Measurements from ENCODE around the gene F7.

The F7 gene

DNA sequence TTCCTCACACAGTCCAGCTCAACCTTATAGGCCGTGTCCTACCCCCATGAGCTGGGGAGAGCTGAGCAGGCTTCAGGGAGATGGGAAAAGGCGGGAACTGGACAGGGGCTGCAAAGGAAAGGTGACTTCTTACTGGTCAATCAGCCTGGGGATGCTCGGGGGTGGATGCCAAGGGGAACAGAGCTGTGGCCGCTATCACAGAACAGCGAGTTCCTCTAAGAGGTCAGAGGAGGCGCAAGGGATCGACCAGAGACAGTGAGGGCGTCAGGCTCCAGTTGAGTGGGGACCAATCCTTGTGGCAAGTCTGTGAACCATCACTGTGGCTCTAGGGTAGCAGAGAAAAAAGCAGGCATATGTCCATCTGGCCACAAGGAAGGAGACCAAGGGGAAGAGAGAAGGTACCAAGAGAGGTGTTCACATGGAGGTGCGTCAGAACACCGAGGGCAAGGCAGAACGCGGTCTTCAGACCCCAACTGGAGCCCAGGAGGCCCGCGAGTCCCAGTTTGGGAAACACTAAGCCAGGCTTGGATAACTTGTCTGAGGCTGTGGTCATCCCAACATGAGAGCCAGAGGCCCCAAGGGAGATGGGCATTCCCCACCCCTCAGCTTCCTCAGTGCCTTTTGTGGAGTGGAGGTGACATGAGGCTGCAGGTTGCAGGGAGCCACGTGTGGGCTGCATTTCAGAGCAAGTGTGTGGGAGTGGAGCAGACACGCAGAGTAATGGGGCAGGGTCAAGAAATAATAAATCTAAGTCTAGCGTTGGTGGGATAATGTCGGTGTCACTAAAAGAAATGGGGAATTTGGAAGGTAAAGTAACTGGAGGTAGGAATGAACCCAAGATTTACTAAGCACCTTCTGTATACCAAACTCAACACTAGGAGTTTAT lies 20.9 kb downstream of the F7 start:
- H3K27me3 ChIP-seq (ENCODE audit: insufficient read depth, low read depth, severe bottlenecking): no peaks in the 10 kb centered on the region
- DNase-seq: peak; percentile 8
- H3K36me3 ChIP-seq: no peaks in the 10 kb centered on the region
- H3K27ac ChIP-seq: no peak overlapping the region
- TF ChIP-seq, protein P1, sequence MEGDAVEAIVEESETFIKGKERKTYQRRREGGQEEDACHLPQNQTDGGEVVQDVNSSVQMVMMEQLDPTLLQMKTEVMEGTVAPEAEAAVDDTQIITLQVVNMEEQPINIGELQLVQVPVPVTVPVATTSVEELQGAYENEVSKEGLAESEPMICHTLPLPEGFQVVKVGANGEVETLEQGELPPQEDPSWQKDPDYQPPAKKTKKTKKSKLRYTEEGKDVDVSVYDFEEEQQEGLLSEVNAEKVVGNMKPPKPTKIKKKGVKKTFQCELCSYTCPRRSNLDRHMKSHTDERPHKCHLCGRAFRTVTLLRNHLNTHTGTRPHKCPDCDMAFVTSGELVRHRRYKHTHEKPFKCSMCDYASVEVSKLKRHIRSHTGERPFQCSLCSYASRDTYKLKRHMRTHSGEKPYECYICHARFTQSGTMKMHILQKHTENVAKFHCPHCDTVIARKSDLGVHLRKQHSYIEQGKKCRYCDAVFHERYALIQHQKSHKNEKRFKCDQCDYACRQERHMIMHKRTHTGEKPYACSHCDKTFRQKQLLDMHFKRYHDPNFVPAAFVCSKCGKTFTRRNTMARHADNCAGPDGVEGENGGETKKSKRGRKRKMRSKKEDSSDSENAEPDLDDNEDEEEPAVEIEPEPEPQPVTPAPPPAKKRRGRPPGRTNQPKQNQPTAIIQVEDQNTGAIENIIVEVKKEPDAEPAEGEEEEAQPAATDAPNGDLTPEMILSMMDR (IDR thresholded peaks at IDR 0.05; ENCODE audit: low read depth, low read length): no peak
- H3K4me3 ChIP-seq (ENCODE audit: low read depth, low read length): no peak overlapping the region
- no peaks in the 10 kb centered on the region for H3K9me3 ChIP-seq (ENCODE audit: severe bottlenecking)

- TF ChIP-seq, protein P1 (IDR thresholded peaks at IDR 0.05; ENCODE audit: low read depth, low read length): no peak
- peak; percentile 7 for DNase-seq
- no peaks in the 10 kb centered on the region for H3K36me3 ChIP-seq
- no peaks in the 10 kb centered on the region for H3K27me3 ChIP-seq (ENCODE audit: insufficient read depth, low read depth, severe bottlenecking)
- no peaks in the 10 kb centered on the region for H3K9me3 ChIP-seq (ENCODE audit: severe bottlenecking)
- H3K4me3 ChIP-seq (ENCODE audit: low read depth, low read length): no peak overlapping the region
- no peak overlapping the region for H3K27ac ChIP-seq
These were observed 23.9 kb downstream of the F7 start for GRCh38 chr13:113129480-113129879.

DNA sequence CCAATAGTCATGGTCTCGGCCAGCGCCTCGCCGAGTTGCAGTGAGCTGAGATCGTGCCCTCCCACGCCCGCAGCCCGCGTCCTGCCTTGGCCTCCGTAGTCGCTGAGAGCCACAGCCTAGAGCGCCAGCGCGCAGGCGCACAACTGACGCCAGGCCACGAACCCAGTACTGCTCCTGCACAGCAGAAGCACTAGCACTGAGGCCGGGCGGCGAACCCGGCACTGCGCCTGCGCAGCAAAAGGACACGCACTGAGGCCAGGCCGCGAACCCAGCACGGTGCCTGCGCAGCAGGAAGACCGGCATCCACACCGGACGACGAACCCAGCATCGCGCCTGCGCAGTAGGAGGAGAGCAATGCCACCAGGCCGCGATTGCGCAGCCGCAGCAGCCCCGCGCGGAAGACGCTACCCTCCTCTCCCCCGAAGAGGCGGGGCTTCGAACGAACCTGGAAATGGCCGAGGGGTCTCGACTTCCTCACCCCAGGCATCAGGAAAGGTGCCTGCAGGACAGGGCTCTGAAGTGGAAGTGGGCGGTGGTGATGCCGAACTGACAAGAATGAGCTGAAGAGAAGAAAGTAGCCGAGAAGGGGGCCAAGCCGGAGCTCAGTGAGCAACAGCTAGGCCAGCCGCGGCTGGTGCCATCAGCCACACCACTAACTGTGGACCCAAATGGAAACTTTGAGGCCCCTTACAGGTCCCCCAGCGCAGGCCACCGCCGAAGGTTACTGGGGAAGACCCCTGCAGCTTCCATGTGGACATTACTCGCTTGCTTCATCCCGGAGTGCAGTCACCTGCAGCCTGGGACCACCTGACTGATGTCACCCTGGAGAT lies 24.5 kb downstream of the F7 start:
- no peaks in the 10 kb centered on the region for H3K9me3 ChIP-seq (ENCODE audit: severe bottlenecking)
- no peaks in the 10 kb centered on the region for H3K27me3 ChIP-seq (ENCODE audit: insufficient read depth, low read depth, severe bottlenecking)
- DNase-seq: peak; percentile 10
- no peak overlapping the region for H3K27ac ChIP-seq
- H3K4me3 ChIP-seq (ENCODE audit: low read depth, low read length): no peak overlapping the region
- no peaks in the 10 kb centered on the region for H3K36me3 ChIP-seq
- TF ChIP-seq, protein P1 (IDR thresholded peaks at IDR 0.05; ENCODE audit: low read depth, low read length): no peak

DNA sequence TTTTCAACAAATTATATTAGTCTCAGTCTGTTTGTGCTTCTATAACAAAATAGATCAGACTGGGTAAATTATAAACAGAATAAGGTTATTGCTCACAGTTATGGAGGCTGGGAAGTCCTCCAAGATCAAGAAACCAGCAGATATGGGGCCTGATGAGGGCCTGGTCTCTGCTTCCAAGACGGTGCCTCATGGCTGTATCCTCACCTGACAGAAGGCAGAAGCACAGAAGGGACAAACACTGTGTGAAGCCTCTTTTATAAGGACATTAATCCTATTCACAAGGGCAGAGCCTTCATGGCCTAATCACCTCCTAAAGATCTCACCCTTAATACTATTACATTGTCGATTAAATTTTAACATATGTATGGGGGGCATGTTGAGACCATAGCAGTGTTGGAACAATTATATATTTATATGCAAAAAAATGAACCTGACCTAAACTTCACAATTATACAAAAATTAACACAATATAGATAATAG lies 29.7 kb downstream of the F7 start:
- TF ChIP-seq, protein P1 (IDR thresholded peaks at IDR 0.05; ENCODE audit: low read depth, low read length): no peak
- DNase-seq: peak; percentile 77
- Histone ChIP-seq H3K9me3 (ENCODE audit: severe bottlenecking) (no peaks in the 10 kb centered on the region), H3K27me3 (ENCODE audit: insufficient read depth, low read depth, severe bottlenecking) (no peaks in the 10 kb centered on the region), H3K36me3 (no peaks in the 10 kb centered on the region), H3K4me3 (ENCODE audit: low read depth, low read length) (no peak overlapping the region), H3K27ac (peak overlapping the region; percentile 68)

GRCh38 chr13:113137691-113138298 lies 32.2 kb downstream of the F7 start:
- H3K36me3 ChIP-seq: no peaks in the 10 kb centered on the region

More at GRCh38 chr13:113137691-113138298, 32.2 kb downstream of the F7 start:
- peak; percentile 5 for DNase-seq
- no peak overlapping the region for H3K4me3 ChIP-seq (ENCODE audit: low read depth, low read length)
- no peaks in the 10 kb centered on the region for H3K27me3 ChIP-seq (ENCODE audit: insufficient read depth, low read depth, severe bottlenecking)
- TF ChIP-seq, protein P1 (IDR thresholded peaks at IDR 0.05; ENCODE audit: low read depth, low read length): no peak
- H3K9me3 ChIP-seq (ENCODE audit: severe bottlenecking): no peaks in the 10 kb centered on the region
- H3K27ac ChIP-seq: no peak overlapping the region

Measured in WERI-Rb-1 (cell line).